Stimulated activated CD4-positive, alpha-beta T cell treated with anti-CD3 and anti-CD28 coated beads, Interleukin-4, amount 100 ng/mL, for 48 hours (primary cell): ENCODE measurements around the gene BCL2.

Experiments used
- DNase-seq, 2 donors: peaks; one replicate each; pipeline ENCODE4 v3.0.0-alpha.2; 2020; ENCODE audit warnings: low read depth in 2 of 2

The BCL2 gene

DNA sequence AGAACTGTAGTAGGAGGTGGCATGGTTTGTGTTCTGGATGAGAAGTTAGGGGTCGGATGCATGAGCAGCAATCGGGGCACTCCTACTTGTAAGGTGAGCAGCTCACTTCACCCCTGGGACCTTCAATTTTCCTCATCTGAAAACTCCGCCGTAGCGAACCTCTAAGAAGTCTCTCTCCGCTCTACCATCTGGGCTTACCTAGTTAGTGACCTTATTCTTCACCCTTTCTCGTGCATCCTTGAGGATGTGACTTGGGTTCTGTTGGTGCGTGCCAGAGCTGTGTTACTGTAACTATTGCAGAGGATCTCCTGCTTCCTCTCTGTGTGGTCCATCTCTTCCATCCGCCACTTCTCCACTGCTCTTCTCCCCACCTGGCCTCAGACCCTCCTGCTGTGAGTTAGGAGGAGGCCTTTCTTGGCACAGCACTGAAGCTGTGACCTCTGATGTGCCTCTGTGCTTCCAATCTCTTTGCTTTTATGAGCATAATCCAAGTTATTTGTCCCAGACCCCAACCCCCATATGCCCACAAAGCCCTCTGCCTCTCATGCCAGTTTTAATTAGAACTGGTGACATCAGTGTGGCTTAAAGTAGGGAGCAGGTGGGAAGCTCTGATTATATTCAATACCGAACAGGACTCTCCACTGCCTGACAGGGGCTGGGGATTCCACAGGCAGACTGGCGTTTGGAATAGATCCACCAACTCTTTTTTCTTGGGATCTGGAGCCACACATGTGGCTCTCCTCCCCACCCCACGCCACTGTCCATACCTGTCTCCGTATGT is 178.4 kb downstream of the BCL2 start:
- DNase-seq: no peak

DNA sequence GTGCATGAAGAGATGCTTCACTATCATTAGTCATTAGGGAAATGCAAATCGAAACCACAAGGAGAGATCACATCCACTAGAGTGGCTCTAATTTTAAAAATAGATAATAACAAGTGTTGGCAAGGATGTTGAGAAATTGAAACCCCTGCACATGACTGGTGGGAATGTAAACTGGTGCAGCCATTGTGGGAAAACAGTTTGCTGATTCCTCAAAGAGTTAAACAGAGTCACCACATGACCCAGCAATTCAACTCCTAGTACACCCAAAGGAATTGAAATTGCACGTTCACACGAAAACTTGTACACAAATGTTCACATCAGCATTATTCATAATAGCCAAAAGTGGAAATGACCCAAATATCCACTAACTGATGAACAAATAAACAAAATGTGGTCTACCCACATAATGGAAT is 179.5 kb downstream of the BCL2 start:
- DNase-seq: no peak

DNA sequence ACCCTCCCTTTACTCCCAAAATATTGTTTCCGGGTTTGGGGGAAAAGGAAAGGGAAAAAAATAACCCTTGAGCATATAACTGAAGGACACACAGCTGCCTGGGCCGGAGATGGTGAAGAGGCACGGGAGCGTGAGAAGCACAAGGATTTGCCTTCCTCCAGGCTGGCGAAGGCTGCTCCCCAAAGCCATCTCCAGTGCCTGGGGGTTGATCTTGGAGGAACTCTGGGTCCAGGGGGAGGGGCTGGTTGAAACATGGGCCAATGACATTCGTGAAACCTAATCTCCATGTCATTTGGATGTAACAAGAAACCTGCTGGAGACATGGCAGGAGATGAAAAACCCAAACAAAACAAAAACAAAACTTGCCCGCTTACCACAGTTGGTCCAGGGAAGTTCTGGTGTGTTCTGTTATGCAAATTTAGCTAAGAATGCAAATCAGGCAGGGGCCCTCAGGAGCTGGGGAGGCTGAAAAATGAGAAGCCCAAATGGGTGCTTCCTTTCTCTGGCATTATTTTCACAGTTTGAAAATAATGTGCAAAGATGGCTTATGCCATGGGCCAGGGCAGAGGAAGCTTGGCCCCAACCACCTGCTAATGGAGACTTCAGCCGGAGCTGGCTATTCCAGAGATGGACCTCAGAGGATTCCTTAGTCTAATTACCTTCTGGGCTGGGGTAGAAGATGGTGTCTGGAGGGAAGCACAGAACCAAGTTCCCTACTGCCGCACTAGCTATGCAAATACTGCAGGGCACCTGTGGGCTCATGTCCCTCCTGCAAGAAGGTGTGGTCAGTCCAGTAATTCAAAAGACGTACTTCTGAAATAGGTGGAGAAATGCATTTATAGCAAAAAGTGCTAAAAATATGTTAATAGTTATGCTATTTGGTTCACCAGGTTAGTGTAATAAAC is 180.9 kb downstream of the BCL2 start:
- no peak for DNase-seq

DNA sequence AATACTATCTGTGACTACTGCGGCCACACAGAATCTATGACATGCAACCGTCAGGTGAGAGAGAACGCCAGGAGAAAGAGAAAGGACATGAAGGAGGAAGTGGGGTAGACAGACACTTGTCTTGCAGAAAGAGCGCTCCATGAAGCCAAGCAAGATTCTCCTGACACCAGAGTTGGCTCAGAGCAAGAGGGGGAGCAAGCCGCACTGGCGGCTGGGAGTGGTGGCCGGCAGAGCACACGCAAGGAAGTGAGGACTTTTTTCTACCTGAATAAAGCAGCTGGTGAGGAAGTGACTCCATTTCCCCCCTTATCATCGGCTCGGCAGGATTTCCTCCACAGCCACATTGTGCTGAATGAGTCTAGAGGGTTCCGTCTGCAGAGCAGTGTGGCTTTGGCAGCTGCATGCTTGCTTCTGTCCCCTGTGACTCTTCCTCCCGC is 181.6 kb downstream of the BCL2 start:
- DNase-seq: no peak

DNA sequence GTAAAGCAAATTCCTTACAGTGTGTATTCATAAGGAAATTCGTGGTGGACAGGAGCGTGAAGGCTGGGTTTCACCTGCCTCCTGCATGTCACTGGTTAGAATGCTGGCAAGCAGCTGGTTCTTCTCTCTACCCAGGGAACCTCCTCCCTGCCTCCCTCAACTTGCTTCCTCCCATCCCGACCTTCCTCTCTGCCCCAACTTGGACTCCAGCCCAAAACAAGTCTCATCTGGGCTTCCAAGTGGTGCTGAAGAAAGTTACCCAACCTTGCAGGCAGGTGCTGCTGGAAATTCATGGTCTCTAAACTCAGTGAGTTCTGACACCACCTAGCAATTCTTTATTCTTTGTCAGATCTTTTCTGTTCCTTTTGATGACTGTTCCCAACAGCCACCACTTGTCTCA is 184.5 kb downstream of the BCL2 start:
- no peak for DNase-seq

DNA sequence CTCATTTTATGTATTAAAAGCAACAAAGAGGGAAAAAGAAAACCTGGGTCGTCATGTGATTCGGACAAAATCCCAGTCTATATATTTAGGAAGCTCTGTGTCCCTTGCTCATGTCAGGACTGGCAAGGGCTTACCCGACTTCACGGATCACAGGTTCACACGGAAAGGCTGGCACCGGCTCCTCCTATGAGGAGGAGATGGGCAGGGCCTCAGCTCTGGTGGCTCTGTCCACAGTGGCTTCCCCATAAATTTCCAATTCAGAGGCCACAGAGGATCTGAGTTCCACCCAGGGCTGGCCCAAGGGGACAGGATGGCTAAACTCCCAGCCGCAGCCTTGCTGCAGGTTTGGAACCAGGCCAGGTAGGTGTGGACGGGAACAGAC is 186.8 kb downstream of the BCL2 start:
- no peak for DNase-seq

DNA sequence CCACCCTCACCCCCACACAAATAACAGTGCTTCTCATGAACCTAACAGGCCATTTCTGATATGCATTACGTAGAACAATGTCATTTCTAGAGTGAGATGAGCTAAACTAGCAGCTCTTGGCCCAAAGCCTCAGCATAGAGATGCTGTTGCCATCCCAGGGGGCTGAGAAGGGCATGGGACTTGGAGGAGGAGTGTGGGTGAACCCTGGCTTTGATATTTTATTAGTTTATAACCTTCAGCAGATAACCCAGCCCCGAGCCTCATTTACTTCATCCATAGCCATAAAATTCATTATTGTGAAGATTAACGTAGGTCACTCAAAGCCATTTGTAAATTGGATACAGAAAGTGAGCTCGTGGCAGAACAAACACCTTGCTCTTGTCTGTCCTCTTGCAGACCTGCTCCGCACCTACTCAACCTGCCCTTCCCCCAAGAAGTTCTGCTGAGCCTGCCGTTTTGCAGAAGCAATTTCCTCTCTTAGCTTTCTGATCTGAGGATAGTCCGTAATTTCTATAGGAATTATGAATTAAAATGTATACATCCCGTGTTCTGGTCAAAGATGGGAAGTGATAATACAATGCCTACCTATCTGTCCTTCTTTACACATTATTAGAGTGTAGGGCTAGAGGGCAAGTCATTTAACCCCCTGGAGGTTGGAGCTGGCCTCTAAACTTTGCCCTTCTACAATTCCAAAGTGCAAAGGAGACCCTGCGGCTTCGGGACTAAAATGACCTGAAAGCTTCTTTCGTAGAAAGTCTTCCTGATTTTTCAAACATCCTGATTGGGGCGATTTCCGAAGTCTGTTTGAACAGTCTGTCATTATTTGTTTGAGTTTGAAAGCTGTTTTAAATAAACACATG is 187.4 kb downstream of the BCL2 start:
- DNase-seq: no peak

DNA sequence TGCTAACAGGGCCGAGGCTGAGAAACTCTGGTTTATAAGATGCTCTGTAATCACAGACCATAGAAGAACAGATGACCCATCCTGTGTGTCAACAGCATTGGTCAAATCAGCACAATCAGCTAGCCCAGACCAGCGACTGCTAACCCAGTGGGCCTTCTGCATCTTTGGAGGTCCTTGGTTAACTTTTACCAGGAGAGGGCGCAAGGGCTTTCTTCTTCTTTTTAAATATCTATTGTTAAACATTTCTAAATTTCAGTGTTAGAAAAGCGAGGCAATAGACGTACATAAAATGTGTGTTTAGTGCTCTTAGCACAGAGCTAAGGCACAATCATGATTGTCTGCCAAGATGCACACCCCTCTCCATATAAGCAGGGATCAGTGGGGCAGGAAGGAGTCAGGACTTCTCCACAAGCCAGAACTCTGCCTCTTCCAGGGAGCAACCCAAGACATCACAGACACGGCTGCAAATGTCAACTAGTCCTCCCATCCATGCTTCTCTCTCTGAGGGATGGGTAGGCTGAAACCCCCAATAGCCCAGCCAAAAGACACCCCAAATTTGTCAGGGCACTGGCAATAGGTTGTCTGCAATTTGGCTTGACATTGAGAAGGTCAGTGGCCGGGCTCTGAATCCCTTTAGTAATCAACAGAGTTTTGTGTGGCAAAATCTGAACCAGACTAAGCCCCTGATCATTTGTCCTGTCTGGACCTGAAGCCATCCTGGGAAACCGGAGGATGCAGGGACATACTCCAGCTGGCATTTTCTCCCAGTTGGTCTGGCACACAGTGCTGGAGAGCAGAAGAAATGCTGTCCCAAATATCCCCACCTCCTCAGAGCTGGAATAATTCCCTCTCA is 188.2 kb downstream of the BCL2 start:
- DNase-seq: no peak

DNA sequence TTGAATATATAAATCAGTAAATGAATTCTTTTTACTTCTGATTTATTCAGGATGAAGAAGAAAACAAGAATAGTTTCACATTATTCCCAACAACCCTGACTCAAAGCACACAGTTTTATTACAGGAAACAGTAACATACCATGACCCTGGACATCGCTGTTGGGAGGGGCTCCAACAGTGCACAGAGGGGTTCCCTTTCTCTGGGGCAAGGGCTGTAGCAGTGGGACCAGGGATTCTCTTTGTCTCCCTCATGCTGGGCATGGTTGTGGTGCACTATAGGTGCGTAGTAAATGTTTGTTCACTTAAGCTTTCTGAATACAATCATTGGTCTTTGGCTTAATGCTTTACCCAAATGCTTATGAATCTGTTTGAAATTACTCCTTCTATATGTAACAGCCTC is 189.4 kb downstream of the BCL2 start:
- DNase-seq: no peak

DNA sequence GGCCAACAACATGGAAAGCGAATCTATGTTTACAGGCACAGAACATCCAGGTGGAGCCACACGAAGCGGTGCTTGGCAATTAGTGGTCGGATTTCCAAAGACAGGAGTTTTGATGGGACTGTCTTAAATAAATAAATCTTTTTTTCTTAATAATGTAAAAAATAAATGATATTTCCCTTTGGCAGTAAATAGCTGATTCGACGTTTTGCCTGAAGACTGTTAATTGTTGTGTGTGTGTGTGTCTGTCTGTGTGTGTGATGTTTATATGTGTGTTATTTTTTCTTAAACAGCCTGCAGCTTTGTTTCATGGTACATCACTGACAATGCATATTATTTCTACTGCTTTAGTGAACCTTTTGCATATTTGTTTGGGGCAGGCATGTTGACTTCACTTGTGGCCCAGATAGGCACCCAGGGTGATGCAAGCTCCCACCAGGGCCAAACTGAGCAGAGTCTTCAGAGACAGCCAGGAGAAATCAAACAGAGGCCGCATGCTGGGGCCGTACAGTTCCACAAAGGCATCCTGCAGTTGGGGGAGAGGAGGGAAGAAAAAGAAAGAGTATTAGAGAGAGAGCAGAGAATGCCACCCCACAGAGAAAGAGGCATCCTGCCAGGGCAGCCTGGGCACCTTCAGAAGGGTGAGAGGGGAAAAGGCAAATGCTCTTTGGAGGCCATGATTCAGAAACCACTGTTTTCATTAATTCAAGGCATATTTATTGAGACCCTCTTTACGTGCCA is 191.2 kb downstream of the BCL2 start:
- no peak for DNase-seq

DNA sequence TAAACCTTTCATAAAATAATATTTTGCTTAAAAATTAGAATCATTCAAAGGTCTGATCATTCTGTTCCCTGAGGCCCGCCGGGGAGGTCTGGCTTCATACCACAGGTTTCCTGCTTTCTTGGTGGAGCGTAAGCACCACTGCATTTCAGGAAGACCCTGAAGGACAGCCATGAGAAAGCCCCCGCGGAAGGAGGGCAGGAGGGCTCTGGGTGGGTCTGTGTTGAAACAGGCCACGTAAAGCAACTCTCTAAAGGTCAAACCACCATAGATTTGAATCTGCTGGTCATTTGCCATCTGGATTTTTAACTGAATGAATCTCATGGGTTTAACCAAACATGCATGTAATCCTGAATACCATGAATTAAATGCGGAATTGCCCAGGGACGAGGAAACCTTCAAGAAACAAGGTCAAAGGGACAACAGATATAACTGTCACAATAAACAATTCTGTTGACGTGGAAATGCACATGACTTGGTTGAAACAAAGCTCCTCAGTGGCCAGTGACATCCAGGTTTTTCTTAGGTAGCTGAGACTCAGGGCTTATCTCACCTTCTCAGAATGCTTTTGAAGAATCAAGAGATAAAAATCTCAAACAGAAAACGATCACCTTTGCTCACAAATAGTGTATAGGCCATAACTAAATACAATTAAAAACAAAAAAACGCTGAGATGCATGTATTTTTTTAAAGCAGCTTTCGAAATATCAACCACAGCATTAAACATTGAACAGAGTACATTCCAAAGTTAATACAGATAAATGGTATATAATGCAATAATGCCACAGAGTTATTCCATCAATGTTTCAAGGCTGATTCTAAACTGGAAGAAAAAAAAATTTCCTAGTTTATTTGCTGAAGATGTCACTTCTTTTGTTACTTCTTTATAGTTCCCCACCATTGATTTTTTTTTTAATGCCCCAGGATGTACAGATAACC is 193.2 kb downstream of the BCL2 start:
- no peak for DNase-seq

DNA sequence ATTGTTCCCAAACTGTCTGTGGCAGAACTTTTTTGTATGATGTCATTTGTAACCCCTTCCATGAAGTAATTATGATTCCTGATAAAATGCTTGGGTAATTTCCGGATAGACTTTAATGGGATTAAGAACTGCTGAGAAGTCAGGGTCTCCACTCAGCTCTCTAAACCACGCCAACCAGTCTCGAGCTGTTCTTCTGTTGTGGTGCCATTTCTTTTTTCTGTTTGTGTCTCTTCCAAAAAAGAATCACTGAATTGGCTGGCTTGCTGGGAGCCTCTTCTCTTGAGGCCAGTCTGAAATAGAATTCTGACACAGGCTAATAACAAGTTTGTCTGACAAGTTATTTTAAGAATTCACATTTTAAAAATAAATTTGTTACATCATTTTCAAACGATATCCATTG is 198.9 kb downstream of the BCL2 start:
- DNase-seq: no peak

DNA sequence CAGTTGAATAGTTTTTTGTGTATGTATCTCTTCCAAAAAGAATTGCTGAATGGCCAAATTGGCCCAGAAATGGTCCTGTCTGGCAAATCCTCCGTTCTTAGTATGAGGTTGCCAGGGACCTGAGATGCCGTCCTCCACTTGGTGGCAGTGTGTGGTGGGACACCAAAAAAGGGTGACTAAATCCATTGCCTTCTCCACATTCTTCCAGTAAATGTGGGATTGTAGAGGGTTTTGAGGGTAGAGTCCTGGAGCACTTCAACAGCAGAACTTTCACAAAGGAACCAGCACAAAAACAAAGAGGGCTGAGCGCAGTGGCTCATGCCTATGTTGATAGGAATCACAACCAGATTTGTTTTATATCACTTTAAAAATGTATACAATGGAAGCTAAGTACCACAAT is 199.9 kb downstream of the BCL2 start:
- DNase-seq: no peak

DNA sequence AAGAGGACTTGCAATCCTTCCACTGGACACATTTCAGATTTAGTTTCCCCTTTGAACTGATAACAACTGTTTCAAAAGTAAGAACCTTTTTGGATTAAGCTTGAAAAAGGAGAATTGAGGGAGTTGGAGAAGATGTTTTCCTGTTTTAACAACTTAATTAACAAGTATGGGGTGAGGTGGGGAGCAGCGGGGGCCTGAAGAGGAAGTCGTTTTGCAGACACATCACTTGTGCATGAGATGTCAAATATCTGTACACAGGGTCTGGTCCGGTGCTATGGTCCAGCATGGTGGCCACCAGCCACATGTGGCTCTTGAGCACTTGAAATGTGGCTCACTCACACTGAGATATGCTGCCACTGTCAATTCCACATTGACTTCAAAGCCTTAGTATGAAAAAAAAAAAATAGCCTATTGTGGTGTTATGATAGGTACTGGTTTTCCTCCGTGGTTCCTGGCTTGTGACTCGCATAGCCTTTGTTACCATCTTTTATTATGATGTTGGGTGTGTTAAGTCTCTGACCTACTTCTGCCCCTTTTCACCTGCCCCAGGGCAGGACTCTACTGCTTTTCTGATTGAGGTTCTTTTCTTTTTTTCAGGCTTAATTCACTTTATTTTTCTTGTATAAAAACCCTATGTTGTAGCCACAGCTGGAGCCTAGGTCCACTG is 205.5 kb downstream of the BCL2 start:
- no peak for DNase-seq

DNA sequence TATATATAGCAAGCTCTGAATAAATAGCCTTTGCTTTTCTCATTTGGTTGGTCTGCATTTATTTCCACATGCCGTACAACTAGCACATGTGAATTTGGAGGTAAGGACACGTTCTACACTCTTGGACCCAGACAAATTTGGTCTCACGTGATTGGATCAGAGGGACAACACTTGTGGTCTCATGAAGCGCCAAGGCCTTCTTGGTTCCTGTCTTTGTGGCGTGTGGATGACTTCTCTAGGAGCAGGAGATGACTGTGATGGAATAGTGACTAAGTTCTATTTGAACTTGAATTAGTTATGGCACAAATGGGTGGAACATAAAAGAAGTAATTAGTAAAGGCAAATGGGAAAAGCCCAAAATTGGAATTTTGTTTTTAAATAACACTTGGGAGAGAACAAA is 206.9 kb downstream of the BCL2 start:
- DNase-seq: no peak

DNA sequence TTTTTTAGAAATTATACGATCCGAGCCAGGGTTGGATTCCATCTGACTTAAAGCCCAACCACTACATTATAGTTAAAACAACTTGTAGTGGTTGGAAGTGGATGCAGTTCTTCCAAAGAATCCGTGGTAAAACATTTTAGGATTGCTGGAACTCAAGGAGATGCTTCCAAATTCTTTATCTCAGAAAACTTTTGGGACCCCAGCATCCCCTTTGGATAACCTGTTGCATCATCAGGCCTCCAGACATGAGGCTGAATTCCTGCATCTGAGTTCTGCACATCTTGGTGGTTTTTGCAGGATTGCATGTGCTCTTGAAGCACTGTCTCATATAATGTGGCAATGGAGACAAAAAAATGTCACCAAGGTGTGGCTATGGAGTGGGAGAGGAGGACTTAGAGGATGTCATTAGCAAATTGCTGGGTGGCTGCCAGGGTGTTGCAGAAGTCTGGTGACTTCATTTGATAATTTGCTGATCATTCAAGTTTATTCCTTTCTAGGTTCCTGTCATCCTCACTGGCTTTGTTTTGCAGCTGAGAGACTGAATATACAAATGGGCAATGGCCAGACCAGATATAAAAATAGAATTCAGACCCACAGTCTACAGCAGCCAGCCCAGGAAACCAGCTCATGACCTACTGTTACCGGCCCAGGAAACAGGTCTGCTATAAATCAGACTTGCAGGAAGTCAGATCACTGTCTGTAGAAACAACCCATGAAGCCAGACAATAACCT is 207.7 kb downstream of the BCL2 start:
- DNase-seq: no peak

DNA sequence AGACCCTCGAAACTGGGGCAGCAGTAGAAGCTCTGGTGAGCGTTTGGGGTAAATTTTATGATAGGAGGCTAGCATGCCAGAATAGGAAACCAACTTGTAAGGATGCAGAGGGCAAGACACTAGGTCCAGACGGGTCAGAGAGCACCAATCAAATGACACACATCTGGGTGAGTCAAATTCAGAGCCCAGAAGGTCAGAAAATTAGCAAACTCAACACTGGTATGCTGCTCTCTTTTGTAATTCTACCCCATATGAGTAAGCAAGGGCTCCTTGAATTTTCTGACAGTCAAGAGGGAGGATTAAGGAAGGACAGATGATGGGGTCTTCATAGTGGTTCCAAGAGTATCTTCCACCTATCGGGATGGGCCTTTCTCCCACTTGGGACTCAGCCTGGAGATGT is 209.8 kb downstream of the BCL2 start:
- DNase-seq: no peak

DNA sequence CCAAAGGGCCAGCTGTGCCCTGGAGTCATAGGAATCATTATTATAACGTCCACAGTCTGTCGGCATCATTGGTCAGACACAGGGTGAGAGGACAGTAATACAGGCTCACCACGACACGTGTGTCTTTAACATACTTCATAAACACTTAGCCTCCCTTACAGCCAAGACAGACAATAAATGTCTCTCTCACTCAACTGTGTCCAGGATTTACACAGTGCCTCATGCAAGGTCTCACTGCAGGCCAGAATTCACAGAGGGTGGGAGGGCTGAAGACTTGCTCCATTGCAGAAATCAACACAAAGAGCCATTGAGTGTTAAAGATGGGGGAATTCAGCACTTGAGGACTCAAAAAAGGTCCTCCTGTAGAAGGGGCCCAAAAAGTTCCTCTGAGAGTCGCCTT is 210.5 kb downstream of the BCL2 start:
- no peak for DNase-seq
